Mucosa of rectum (tissue), 2 donors: ENCODE results near the gene NDST3.
A peak's percentile ranks its signal among the peaks of the same experiment; 100 is the strongest.
"Not testable (repeated sequence)": the region's sequence is repeated elsewhere in the genome, so short reads cannot be mapped to it uniquely, and the experiment has no call there.

Source experiments
- H3K27ac ChIP-seq, 2 donors: one replicate each; pipeline ENCODE4 v1.7.0; 2013; ENCODE audit warnings: inconsistent platforms in 2 of 2, low read depth in 2 of 2, low read length in 2 of 2
- H3K27me3 ChIP-seq, 2 donors: one replicate each; pipeline ENCODE4 v1.7.0; 2013; ENCODE audit warnings: low read length in 2 of 2; ENCODE audit not compliant: control insufficient read depth in 2 of 2, insufficient read depth in 2 of 2
- H3K36me3 ChIP-seq, 2 donors: one replicate each; pipeline ENCODE4 v1.7.0; 2013; ENCODE audit warnings: low read length in 2 of 2; ENCODE audit not compliant: control insufficient read depth in 2 of 2, insufficient read depth in 2 of 2
- H3K4me1 ChIP-seq, 2 donors: one replicate each; pipeline ENCODE4 v1.7.0; 2013; ENCODE audit warnings: low read length in 2 of 2, mild to moderate bottlenecking in 1 of 2; ENCODE audit not compliant: control insufficient read depth in 2 of 2, insufficient read depth in 2 of 2
- H3K4me3 ChIP-seq, 2 donors: one replicate each; pipeline ENCODE4 v1.7.0; 2013; ENCODE audit warnings: low read length in 2 of 2
- H3K9ac ChIP-seq, 2 donors: one replicate each; pipeline ENCODE4 v1.7.0; 2013; ENCODE audit warnings: low read length in 2 of 2, low read depth in 1 of 2, mild to moderate bottlenecking in 1 of 2
- H3K9me3 ChIP-seq, 2 donors: one replicate each; pipeline ENCODE4 v1.7.0; 2013; ENCODE audit warnings: low read length in 2 of 2; ENCODE audit not compliant: control insufficient read depth in 2 of 2
- donor health status: healthy.
- donor health status: Normal muscosa, but diverticular disease.

The NDST3 gene

GRCh38 chr4:118260309-118260708, 226.0 kb downstream of the NDST3 start:
- no peaks in the 10 kb centered on the region for H3K27me3 ChIP-seq
- H3K4me1 ChIP-seq: no peaks in the 10 kb centered on the region
- no peaks in the 10 kb centered on the region for H3K9me3 ChIP-seq
- no peaks in the 10 kb centered on the region for H3K36me3 ChIP-seq
- H3K4me3 ChIP-seq: no peak overlapping the region
- H3K9ac ChIP-seq: no peak overlapping the region
- no peak overlapping the region for H3K27ac ChIP-seq

- H3K27me3 ChIP-seq: no peaks in the 10 kb centered on the region
Measured at GRCh38 chr4:118264096-118264495, 229.8 kb downstream of the NDST3 start.

GRCh38 chr4:118265312-118266144, 231.2 kb downstream of the NDST3 start:
- H3K27me3 ChIP-seq: no peaks in the 10 kb centered on the region
- no peaks in the 10 kb centered on the region for H3K36me3 ChIP-seq
- no peak overlapping the region for H3K27ac ChIP-seq
- no peaks in the 10 kb centered on the region for H3K4me1 ChIP-seq
- peak overlapping the region; percentile 59 to 67 for H3K4me3 ChIP-seq
- H3K9ac ChIP-seq: peak overlapping the region in 1 of 2 donors; percentile 62
- H3K9me3 ChIP-seq: no peaks in the 10 kb centered on the region

More at GRCh38 chr4:118264096-118264495, 229.8 kb downstream of the NDST3 start:
- no peaks in the 10 kb centered on the region for H3K36me3 ChIP-seq
- no peak overlapping the region for H3K9ac ChIP-seq
- H3K4me3 ChIP-seq: no peak overlapping the region
- no peaks in the 10 kb centered on the region for H3K9me3 ChIP-seq
- no peaks in the 10 kb centered on the region for H3K4me1 ChIP-seq
- no peak overlapping the region for H3K27ac ChIP-seq

GRCh38 chr4:118266145-118266496, 231.8 kb downstream of the NDST3 start:
- H3K4me1 ChIP-seq, H3K36me3 ChIP-seq, H3K27ac ChIP-seq, H3K9ac ChIP-seq, H3K4me3 ChIP-seq, H3K9me3 ChIP-seq, H3K27me3 ChIP-seq: not testable (repeated sequence)

GRCh38 chr4:118268780-118269179, 234.5 kb downstream of the NDST3 start:
- Histone ChIP-seq H3K27ac (no peak overlapping the region), H3K4me3 (no peak overlapping the region), H3K4me1 (no peaks in the 10 kb centered on the region), H3K27me3 (no peaks in the 10 kb centered on the region), H3K36me3 (no peaks in the 10 kb centered on the region), H3K9me3 (no peaks in the 10 kb centered on the region), H3K9ac (no peak overlapping the region)

- H3K9ac ChIP-seq: no peak overlapping the region
- no peaks in the 10 kb centered on the region for H3K9me3 ChIP-seq
- no peak overlapping the region for H3K4me3 ChIP-seq
- H3K4me1 ChIP-seq: peaks cover 0 to 3% of the 10 kb centered on the region in 2 donors
- H3K27me3 ChIP-seq: no peaks in the 10 kb centered on the region
- no peaks in the 10 kb centered on the region for H3K36me3 ChIP-seq
- no peak overlapping the region for H3K27ac ChIP-seq
Measured at GRCh38 chr4:118270492-118270891, 236.2 kb downstream of the NDST3 start.

- no peak overlapping the region for H3K4me3 ChIP-seq
- no peak overlapping the region for H3K9ac ChIP-seq
- no peaks in the 10 kb centered on the region for H3K27me3 ChIP-seq
- H3K27ac ChIP-seq: no peak overlapping the region
- H3K36me3 ChIP-seq: no peaks in the 10 kb centered on the region
- peaks cover 5 to 9% of the 10 kb centered on the region in 2 donors for H3K4me1 ChIP-seq
- H3K9me3 ChIP-seq: no peaks in the 10 kb centered on the region
Measured at GRCh38 chr4:118271788-118272187, 237.5 kb downstream of the NDST3 start.

- H3K9me3 ChIP-seq: no peaks in the 10 kb centered on the region
- H3K4me1 ChIP-seq: peaks cover 10 to 12% of the 10 kb centered on the region in 2 donors
- no peaks in the 10 kb centered on the region for H3K27me3 ChIP-seq
- no peak overlapping the region for H3K9ac ChIP-seq
- no peak overlapping the region for H3K27ac ChIP-seq
- no peaks in the 10 kb centered on the region for H3K36me3 ChIP-seq
- no peak overlapping the region for H3K4me3 ChIP-seq
Measured at GRCh38 chr4:118273642-118274041, 239.4 kb downstream of the NDST3 start.

GRCh38 chr4:118276580-118276979, 242.3 kb downstream of the NDST3 start:
- Histone ChIP-seq H3K27ac (peak overlapping the region; percentile 61 to 81), H3K4me3 (no peak overlapping the region), H3K9ac (no peak overlapping the region)

GRCh38 chr4:118277243-118277642, 243.0 kb downstream of the NDST3 start:
- H3K36me3 ChIP-seq: peaks cover 6 to 7% of the 10 kb centered on the region in 2 donors
- peak overlapping the region; percentile 4 to 96 for H3K4me3 ChIP-seq
- peak overlapping the region; percentile 91 to 93 for H3K27ac ChIP-seq
- H3K27me3 ChIP-seq: no peaks in the 10 kb centered on the region
- peaks cover 26 to 28% of the 10 kb centered on the region in 2 donors for H3K4me1 ChIP-seq
- no peaks in the 10 kb centered on the region for H3K9me3 ChIP-seq
- H3K9ac ChIP-seq: peak overlapping the region in 1 of 2 donors; percentile 8

More at GRCh38 chr4:118276580-118276979, 242.3 kb downstream of the NDST3 start:
- Histone ChIP-seq H3K4me1 (peaks cover 26 to 28% of the 10 kb centered on the region in 2 donors), H3K36me3 (peaks cover 2 to 4% of the 10 kb centered on the region in 2 donors), H3K9me3 (no peaks in the 10 kb centered on the region), H3K27me3 (no peaks in the 10 kb centered on the region)
